ENCODE measurements around the gene C1orf116.

- TF ChIP-seq, protein P1, sequence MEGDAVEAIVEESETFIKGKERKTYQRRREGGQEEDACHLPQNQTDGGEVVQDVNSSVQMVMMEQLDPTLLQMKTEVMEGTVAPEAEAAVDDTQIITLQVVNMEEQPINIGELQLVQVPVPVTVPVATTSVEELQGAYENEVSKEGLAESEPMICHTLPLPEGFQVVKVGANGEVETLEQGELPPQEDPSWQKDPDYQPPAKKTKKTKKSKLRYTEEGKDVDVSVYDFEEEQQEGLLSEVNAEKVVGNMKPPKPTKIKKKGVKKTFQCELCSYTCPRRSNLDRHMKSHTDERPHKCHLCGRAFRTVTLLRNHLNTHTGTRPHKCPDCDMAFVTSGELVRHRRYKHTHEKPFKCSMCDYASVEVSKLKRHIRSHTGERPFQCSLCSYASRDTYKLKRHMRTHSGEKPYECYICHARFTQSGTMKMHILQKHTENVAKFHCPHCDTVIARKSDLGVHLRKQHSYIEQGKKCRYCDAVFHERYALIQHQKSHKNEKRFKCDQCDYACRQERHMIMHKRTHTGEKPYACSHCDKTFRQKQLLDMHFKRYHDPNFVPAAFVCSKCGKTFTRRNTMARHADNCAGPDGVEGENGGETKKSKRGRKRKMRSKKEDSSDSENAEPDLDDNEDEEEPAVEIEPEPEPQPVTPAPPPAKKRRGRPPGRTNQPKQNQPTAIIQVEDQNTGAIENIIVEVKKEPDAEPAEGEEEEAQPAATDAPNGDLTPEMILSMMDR (IDR thresholded peaks at IDR 0.05) = no peak
- TF ChIP-seq EP300 (IDR thresholded peaks at IDR 0.05) (peak in 2 of 4 donors; percentile 37 to 71), POLR2A (IDR thresholded peaks at IDR 0.05) (peak in 1 of 4 donors; percentile 54), POLR2AphosphoS5 (IDR thresholded peaks at IDR 0.05) (peak; percentile 26 to 33)
Measured at GRCh38 chr1:207020065-207020708, 12.4 kb downstream of the C1orf116 start.
